Fibroblast of lung (primary cell): ENCODE results near the gene TNS1. TPM values are rescaled to one million over a fixed set of nuclear protein-coding genes. Genes with fewer than 3 reads are reported as not detected.

ENCODE experiments used
- DNase-seq, 2 donors: peaks; one replicate each; pipeline versions ENCODE4 v3.0.0 to v3.0.0-alpha.2; 2010; ENCODE audit warnings: low read depth in 2 of 2
- H2AFZ ChIP-seq: 2 replicates; pipeline ENCODE4 v1.5.1; 2012; ENCODE audit warnings: low read length, control low read depth, inconsistent platforms
- H3K27ac ChIP-seq: 2 replicates; pipeline ENCODE4 v1.5.1; 2011; ENCODE audit warnings: low read length, control low read depth; ENCODE audit not compliant: insufficient read depth
- H3K27me3 ChIP-seq: 2 replicates; pipeline ENCODE4 v1.5.1; 2011; ENCODE audit warnings: mild to moderate bottlenecking, low read length; ENCODE audit not compliant: control insufficient read depth, insufficient read depth
- H3K36me3 ChIP-seq: 2 replicates; pipeline ENCODE4 v1.5.1; 2011; ENCODE audit warnings: low read length; ENCODE audit not compliant: control insufficient read depth, insufficient read depth
- H3K4me1 ChIP-seq: 2 replicates; pipeline ENCODE4 v1.5.1; 2011; ENCODE audit warnings: low read length; ENCODE audit not compliant: control insufficient read depth, insufficient read depth; ENCODE audit errors: extremely low read depth
- H3K4me2 ChIP-seq: 2 replicates; pipeline ENCODE4 v1.5.1; 2011; ENCODE audit warnings: low read length, control low read depth; ENCODE audit not compliant: insufficient read depth; ENCODE audit errors: extremely low read depth
- H3K4me3 ChIP-seq, 4 experiments: fragments of 200-600 bp in 1 of 4; sonication (generic) in 1 of 4; replicated peaks in 1 of 4; 2 replicates each; pipeline ENCODE4 v1.5.1; 2011 to 2016; ENCODE audit warnings: low read length in 4 of 4, low read depth in 3 of 4, mild to moderate bottlenecking in 3 of 4, control low read depth in 2 of 4, inconsistent platforms in 1 of 4, mixed read lengths in 1 of 4; ENCODE audit not compliant: insufficient read depth in 1 of 4; ENCODE audit errors: control extremely low read depth in 1 of 4
- H3K79me2 ChIP-seq: 2 replicates; pipeline ENCODE4 v1.5.1; 2012; ENCODE audit warnings: mild to moderate bottlenecking, low read length, inconsistent platforms; ENCODE audit not compliant: control insufficient read depth, insufficient read depth
- H3K9ac ChIP-seq: 2 replicates; pipeline ENCODE4 v1.5.1; 2011; ENCODE audit warnings: mild to moderate bottlenecking, low read length, control low read depth; ENCODE audit not compliant: insufficient read depth
- H3K9me3 ChIP-seq: 2 replicates; pipeline ENCODE4 v1.5.1; 2012; ENCODE audit warnings: low read depth, low read length; ENCODE audit not compliant: control insufficient read depth, insufficient read depth
- H4K20me1 ChIP-seq: 2 replicates; pipeline ENCODE4 v1.5.1; 2011; ENCODE audit warnings: low read length; ENCODE audit not compliant: control insufficient read depth, insufficient read depth; ENCODE audit errors: extremely low read depth
- EZH2 ChIP-seq: IDR thresholded peaks from 2 replicates; pipeline ENCODE4 v1.5.1; 2012; ENCODE audit warnings: low read length, control low read depth, mild to moderate bottlenecking; ENCODE audit errors: missing control alignments
- polyA plus RNA-seq, 2 donors: library from polyadenylated mRNA; depleted of rRNA in 1 of 2; stranded (reverse) in 1 of 2; unstranded in 1 of 2; fragments of >200 nt; gene quantifications; 2 replicates each; pipeline ENCODE4 v1.2.1, GENCODE V29; 2011 to 2012; ENCODE audit warnings: missing spikeins in 1 of 2
- total RNA-seq: library from RNA; depleted of rRNA; stranded (reverse); fragments of >200 nt; gene quantifications from 2 replicates; pipeline ENCODE4 v1.2.1, GENCODE V29; 2014
- TF ChIP-seq, protein P1 (sequence below), 2 donors: IDR thresholded peaks in 1 of 2; conservative IDR thresholded peaks in 1 of 2; 1 replicate in 1 of 2; 2 replicates in 1 of 2; pipeline ENCODE4 v1.5.1; 2011 to 2012; ENCODE audit warnings: low read length in 2 of 2, control low read depth in 1 of 2, inconsistent platforms in 1 of 2, low read depth in 1 of 2, mild to moderate bottlenecking in 1 of 2

The TNS1 gene
- total and polyA plus RNA-seq, 2 donors (not counting 1 experiment from before 2014, with no cell fraction given) = 44.4 to 47.1 TPM

DNA sequence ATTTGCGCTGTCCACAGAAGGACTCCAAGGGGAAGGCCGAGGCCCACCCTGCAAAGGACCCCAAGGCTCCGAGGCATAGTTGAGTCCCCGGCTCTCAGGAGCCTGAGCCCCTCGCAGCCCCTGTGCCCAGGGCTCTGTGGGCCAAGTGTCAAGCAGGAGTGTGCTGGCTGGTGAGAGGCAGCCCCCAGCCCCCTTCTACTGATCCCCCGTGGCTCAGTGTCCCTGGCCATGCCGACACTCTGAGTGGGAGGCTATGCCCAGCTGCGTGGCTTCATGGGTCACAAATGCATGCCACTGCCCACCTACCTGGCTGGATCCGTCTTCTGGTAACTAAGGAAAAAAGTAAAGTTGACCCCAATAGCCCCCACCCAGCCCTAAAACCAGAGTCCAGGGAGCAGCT, 172.7 kb downstream of the TNS1 start:
- Histone ChIP-seq H2AFZ (no peak overlapping the region), H3K4me3 (no peak overlapping the region), H4K20me1 (no peaks in the 10 kb centered on the region), H3K79me2 (no peaks in the 10 kb centered on the region), H3K27ac (no peak overlapping the region), H3K9me3 (no peaks in the 10 kb centered on the region), H3K27me3 (no peaks in the 10 kb centered on the region), H3K4me1 (peaks cover 10% of the 10 kb centered on the region), H3K4me2 (no peak overlapping the region), H3K36me3 (peaks cover 17% of the 10 kb centered on the region), H3K9ac (no peak overlapping the region)
- TF ChIP-seq EZH2 = no peak
- TF ChIP-seq, protein P1, sequence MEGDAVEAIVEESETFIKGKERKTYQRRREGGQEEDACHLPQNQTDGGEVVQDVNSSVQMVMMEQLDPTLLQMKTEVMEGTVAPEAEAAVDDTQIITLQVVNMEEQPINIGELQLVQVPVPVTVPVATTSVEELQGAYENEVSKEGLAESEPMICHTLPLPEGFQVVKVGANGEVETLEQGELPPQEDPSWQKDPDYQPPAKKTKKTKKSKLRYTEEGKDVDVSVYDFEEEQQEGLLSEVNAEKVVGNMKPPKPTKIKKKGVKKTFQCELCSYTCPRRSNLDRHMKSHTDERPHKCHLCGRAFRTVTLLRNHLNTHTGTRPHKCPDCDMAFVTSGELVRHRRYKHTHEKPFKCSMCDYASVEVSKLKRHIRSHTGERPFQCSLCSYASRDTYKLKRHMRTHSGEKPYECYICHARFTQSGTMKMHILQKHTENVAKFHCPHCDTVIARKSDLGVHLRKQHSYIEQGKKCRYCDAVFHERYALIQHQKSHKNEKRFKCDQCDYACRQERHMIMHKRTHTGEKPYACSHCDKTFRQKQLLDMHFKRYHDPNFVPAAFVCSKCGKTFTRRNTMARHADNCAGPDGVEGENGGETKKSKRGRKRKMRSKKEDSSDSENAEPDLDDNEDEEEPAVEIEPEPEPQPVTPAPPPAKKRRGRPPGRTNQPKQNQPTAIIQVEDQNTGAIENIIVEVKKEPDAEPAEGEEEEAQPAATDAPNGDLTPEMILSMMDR (conservative IDR thresholded peaks at IDR 0.05 in 1 of 2, IDR thresholded peaks at IDR 0.05 in 1 of 2; ENCODE audit: low read depth in 1 of 2, low read length in 2 of 2) = no peak
- DNase-seq = no peak

DNA sequence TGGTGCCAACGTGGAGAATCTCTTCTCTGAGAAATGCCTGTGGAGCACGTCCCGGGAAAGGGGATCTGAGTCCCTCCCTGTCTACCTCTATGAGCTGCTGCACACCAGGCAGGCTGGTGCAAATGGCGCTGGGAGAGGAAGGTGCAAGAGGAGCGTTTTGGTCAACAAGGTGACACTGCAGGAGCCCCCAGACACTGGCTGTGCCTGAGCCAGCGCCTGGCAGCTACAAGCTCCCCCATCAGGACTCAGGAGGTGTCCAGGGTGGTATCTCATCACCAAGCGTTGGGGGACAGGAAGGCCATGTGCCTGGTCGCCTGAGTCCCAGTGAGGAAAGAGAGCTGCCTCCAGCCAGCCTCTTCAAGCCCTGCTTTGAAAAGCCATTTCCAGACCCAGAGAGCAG, 173.4 kb downstream of the TNS1 start:
- no peak overlapping the region for H3K4me3 ChIP-seq
- H2AFZ ChIP-seq = no peak overlapping the region
- no peaks in the 10 kb centered on the region for H4K20me1 ChIP-seq
- H3K4me1 ChIP-seq = peaks cover 10% of the 10 kb centered on the region
- no peak overlapping the region for H3K27ac ChIP-seq
- no peak for TF ChIP-seq EZH2
- TF ChIP-seq, protein P1 (conservative IDR thresholded peaks at IDR 0.05 in 1 of 2, IDR thresholded peaks at IDR 0.05 in 1 of 2; ENCODE audit: low read depth in 1 of 2, low read length in 2 of 2) = no peak
- DNase-seq = no peak
- no peak overlapping the region for H3K9ac ChIP-seq
- no peaks in the 10 kb centered on the region for H3K27me3 ChIP-seq
- H3K36me3 ChIP-seq = peaks cover 13% of the 10 kb centered on the region
- no peaks in the 10 kb centered on the region for H3K79me2 ChIP-seq
- H3K9me3 ChIP-seq = no peaks in the 10 kb centered on the region
- no peak overlapping the region for H3K4me2 ChIP-seq

DNA sequence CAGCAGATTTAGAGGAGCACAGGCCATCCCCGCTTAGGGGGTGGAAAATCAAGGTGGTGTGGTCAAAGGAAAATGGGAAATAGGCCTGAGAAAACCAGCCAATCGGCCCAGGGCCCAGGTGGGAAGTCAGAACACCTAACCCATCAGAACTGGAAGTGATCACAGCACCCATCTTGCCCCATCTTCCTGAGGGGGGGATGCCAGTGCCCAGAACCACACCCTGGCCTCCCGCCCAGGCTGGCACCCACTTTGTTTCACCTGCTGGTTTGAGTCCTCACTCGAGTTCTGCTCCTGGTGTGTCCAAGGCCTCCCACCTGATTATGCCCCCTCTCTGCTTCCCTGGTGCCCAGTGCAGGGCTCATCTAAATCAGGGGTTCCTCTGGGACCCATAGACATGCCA, 174.5 kb downstream of the TNS1 start:
- H3K9ac ChIP-seq = no peak overlapping the region
- H3K9me3 ChIP-seq = no peaks in the 10 kb centered on the region
- peaks cover 11% of the 10 kb centered on the region for H3K36me3 ChIP-seq
- TF ChIP-seq, protein P1 (conservative IDR thresholded peaks at IDR 0.05 in 1 of 2, IDR thresholded peaks at IDR 0.05 in 1 of 2; ENCODE audit: low read depth in 1 of 2, low read length in 2 of 2) = no peak
- no peak for TF ChIP-seq EZH2
- no peaks in the 10 kb centered on the region for H3K27me3 ChIP-seq
- H3K27ac ChIP-seq = no peak overlapping the region
- no peaks in the 10 kb centered on the region for H3K79me2 ChIP-seq
- H3K4me2 ChIP-seq = no peak overlapping the region
- peaks cover 10% of the 10 kb centered on the region for H3K4me1 ChIP-seq
- H3K4me3 ChIP-seq = no peak overlapping the region
- no peak overlapping the region for H2AFZ ChIP-seq
- no peak for DNase-seq
- H4K20me1 ChIP-seq = no peaks in the 10 kb centered on the region
